ENCODE measurements around the gene CNTNAP2. TPM values are rescaled to one million over a fixed set of nuclear protein-coding genes. Genes with fewer than 3 reads are reported as not detected.

Gene CNTNAP2
- total RNA-seq, 4 donors from 2014 or later = 0.25 to 0.89 (median 0.30) TPM; not detected in 1

DNA sequence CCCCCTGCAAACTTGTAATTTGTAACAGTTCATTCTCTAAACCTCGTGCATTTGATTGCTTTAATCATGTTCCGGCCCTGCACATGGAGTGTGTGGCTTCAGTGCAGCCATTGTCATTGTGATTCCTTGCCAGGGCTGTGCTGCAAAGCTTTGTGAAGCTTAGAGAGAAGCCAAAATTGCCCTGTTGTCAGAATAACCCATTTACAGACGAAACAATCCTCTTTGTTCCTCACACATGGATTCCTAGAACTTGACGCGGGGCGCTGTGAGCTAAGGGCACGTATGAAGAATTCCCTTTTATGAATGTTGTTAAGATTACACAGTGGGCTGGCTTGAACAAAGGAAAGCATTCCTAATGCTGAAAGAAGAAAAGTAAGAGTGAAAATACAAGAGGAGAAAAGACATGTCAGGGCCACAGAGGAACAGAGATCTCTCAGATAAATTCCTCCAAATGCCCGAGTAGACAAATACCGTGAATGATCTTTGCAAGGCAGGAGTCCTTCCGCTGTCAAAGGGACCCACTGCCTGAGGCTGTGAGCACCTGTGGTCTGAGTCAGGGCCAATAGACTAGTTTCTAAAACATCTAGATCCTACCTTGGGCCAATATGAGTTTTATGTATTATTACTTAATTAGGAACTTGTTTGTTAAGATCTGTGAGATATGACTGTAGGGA, 2268.5 kb downstream of the CNTNAP2 start:
- Histone ChIP-seq H3K4me1 (no peaks in the 10 kb centered on the region), H3K36me3 (no peaks in the 10 kb centered on the region), H3K27ac (no peak overlapping the region), H3K4me3 (no peak overlapping the region), H3K9me3 (peaks cover 10% of the 10 kb centered on the region), H3K27me3 (no peaks in the 10 kb centered on the region)
- WGBS = 52% methylated on average over 10 of the region's 10 CpGs
- DNase-seq (ENCODE audit: low spot score in 2 of 2) = no peak
- no peak for TF ChIP-seq POLR2A (IDR thresholded peaks at IDR 0.05)

DNA sequence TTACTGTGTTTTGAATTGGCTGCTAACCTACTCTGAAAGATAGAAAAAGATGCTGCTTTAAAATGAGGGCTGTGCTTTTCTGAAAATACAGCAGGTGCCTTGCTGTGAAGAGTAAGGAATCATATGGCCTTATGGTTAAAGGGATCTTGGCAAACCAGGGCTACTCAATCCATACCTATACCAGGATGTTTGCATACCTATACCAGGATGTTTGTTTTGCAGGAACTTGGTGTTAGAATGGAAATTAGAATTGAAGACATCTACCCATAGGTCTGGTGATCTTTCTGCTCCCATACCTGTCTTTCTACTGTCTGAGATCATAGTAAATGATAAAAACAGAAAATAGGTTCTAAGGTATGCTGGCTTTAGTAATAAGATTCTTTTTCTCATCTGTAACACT, 2273.8 kb downstream of the CNTNAP2 start:
- H3K27me3 ChIP-seq = peaks cover 4% of the 10 kb centered on the region
- H3K27ac ChIP-seq = no peak overlapping the region
- no peak for DNase-seq (ENCODE audit: low spot score in 2 of 2)
- H3K4me1 ChIP-seq = no peaks in the 10 kb centered on the region
- H3K36me3 ChIP-seq = no peaks in the 10 kb centered on the region
- no peak overlapping the region for H3K4me3 ChIP-seq
- H3K9me3 ChIP-seq = no peaks in the 10 kb centered on the region
- TF ChIP-seq POLR2A (IDR thresholded peaks at IDR 0.05) (no peak), EP300 (IDR thresholded peaks at IDR 0.05) (no peak), POLR2AphosphoS5 (IDR thresholded peaks at IDR 0.05) (no peak)
- TF ChIP-seq, protein P1, sequence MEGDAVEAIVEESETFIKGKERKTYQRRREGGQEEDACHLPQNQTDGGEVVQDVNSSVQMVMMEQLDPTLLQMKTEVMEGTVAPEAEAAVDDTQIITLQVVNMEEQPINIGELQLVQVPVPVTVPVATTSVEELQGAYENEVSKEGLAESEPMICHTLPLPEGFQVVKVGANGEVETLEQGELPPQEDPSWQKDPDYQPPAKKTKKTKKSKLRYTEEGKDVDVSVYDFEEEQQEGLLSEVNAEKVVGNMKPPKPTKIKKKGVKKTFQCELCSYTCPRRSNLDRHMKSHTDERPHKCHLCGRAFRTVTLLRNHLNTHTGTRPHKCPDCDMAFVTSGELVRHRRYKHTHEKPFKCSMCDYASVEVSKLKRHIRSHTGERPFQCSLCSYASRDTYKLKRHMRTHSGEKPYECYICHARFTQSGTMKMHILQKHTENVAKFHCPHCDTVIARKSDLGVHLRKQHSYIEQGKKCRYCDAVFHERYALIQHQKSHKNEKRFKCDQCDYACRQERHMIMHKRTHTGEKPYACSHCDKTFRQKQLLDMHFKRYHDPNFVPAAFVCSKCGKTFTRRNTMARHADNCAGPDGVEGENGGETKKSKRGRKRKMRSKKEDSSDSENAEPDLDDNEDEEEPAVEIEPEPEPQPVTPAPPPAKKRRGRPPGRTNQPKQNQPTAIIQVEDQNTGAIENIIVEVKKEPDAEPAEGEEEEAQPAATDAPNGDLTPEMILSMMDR (IDR thresholded peaks at IDR 0.05) = no peak

DNA sequence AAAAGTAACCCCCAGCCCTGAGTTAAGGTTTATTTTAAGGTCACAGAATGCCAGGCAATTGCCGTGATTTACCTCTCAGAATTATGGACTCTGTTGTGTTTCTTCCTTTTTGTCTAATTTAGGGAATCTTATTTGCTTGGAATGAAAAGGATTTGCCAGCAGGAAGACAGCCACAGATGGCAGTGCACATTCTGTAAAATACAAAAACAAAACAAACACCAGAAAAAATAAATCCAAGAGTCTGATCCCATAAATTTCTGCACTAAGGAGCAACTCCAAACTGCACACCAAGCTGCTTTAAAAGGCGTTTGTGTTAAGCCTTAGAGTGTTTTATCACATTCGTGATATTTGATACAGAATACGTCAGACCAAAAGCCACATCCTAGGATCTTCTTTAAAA, 2275.0 kb downstream of the CNTNAP2 start:
- DNase-seq (ENCODE audit: low spot score in 2 of 2) = no peak
- Histone ChIP-seq H3K9me3 (no peaks in the 10 kb centered on the region), H3K4me3 (no peak overlapping the region), H3K27ac (no peak overlapping the region), H3K27me3 (peaks cover 16% of the 10 kb centered on the region), H3K4me1 (no peaks in the 10 kb centered on the region), H3K36me3 (no peaks in the 10 kb centered on the region)
- TF ChIP-seq, protein P1 (IDR thresholded peaks at IDR 0.05) = no peak
- TF ChIP-seq EP300 (IDR thresholded peaks at IDR 0.05) = no peak
- no peak for TF ChIP-seq POLR2AphosphoS5 (IDR thresholded peaks at IDR 0.05)
- TF ChIP-seq POLR2A (IDR thresholded peaks at IDR 0.05) = no peak
- WGBS = 70% methylated on average over 4 of the region's 4 CpGs

DNA sequence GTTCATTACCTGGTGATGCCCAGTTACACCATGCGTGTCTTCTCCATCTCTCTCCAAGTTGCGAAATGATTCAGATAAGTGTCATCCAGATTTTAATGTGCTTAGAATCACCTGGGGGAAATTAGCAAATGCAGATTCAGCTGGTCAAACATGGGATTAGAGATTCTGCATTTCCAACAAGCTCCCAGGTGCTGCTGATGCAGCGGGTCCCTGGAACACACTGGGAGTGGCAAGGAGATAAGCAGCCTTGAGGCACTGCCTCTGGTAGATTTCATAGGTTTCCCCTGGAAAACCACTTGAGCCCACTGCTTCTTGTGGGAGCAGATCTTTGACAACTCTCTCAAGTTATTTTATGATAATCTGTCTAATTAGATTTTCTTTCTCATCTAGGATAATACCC, 2278.0 kb downstream of the CNTNAP2 start:
- no peak overlapping the region for H3K4me3 ChIP-seq
- no peaks in the 10 kb centered on the region for H3K4me1 ChIP-seq
- no peaks in the 10 kb centered on the region for H3K36me3 ChIP-seq
- TF ChIP-seq POLR2AphosphoS5 (IDR thresholded peaks at IDR 0.05) (no peak), EP300 (IDR thresholded peaks at IDR 0.05) (no peak), POLR2A (IDR thresholded peaks at IDR 0.05) (no peak)
- TF ChIP-seq, protein P1 (IDR thresholded peaks at IDR 0.05) = no peak
- H3K27me3 ChIP-seq = peaks cover 38% of the 10 kb centered on the region
- no peak overlapping the region for H3K27ac ChIP-seq
- 77% methylated on average over 3 of the region's 3 CpGs for whole genome bisulfite sequencing
- DNase-seq (ENCODE audit: low spot score in 2 of 2) = no peak
- no peaks in the 10 kb centered on the region for H3K9me3 ChIP-seq

DNA sequence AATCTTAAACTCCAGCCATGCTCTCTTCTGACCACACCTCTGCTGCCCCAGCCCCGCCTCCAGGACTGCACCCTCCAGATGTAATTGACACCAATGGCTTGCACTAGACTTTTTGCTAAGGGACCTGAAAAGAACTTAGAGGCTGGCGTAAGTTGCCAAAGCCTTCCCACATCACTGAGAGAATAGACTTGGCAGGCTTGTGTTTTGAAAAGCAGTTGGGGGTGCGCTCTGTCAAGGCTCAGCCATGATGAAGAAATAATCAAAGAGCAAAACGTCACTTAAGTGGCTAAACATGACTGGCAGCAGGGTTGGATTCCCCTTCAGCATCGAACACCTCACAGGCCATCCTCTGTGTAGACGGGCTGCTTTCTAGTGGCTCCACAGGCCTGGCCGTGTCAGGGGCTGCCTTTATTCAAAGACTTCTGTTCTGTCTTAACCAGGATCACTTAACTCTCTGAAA, 2278.8 kb downstream of the CNTNAP2 start:
- no peak overlapping the region for H3K4me3 ChIP-seq
- 65% methylated on average over 7 of the region's 7 CpGs for WGBS
- no peak for DNase-seq (ENCODE audit: low spot score in 2 of 2)
- H3K9me3 ChIP-seq = no peaks in the 10 kb centered on the region
- TF ChIP-seq, protein P1 (IDR thresholded peaks at IDR 0.05) = no peak
- TF ChIP-seq POLR2AphosphoS5 (IDR thresholded peaks at IDR 0.05) (no peak), POLR2A (IDR thresholded peaks at IDR 0.05) (no peak), EP300 (IDR thresholded peaks at IDR 0.05) (no peak)
- H3K27me3 ChIP-seq = peaks cover 45% of the 10 kb centered on the region
- H3K27ac ChIP-seq = no peak overlapping the region
- H3K36me3 ChIP-seq = no peaks in the 10 kb centered on the region
- H3K4me1 ChIP-seq = no peaks in the 10 kb centered on the region

Measured in suprapubic skin (tissue), 4 donors.